Nucleus accumbens (tissue), 56 donors: Measurements from ENCODE around the gene RIN3.

Experiments
- DNase-seq, 56 donors: peaks; one replicate each; lab custom pipeline; 2025; lab: John Stamatoyannopoulos, UW

RIN3 gene

DNA sequence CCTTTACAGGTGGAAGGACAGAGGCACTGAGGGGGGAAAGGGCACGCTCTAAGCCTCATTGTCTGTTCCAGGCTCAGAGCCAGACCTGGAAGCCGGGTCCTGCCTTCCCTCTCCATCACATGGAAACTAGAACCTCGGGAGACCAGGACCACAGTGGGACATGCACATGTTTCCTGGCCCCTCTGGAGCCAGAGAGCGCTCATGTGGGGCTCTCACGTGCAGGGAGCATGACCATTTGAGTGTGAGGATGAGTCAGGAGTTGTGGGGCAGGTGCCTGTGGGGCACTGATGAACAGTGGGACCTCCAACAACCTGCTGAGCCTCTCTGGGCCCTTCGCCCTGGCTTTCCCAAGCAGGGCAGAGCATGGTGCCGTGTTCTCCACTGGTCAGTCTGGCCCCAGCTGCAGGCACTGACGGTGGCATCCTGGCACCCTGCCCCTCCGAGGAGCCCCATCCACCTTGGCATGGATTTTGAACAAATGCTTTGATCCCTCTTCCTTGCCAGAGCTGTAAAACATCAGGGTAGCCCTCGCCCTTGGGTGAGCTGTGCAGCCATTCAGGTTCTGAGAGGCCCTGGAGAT, 100.2 kb downstream of the RIN3 start:
- no peak for DNase-seq

DNA sequence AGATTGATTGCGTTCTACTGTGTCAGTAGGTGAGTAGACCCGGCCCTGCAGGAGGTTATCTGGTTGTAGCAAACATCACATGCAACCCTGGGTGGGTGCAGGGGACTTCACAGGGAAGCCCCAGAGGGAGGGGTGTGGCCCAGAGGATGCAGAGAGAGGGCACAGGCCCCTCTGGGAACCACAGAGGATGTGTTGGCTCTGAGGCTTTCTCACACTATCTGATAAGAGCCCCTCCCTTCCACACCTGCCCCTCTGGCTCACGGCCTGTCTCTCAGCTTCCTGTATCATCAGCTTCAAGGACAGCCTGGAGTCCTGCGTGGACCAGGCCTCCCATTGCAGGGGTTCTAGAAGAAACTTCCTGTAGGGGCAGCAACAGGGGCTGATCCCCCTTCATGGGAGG, 101.9 kb downstream of the RIN3 start:
- no peak for DNase-seq

- DNase-seq = no peak
Measured at GRCh38 chr14:92616178-92616577, 102.6 kb downstream of the RIN3 start.

GRCh38 chr14:92617581-92617980, 104.0 kb downstream of the RIN3 start:
- DNase-seq = no peak

- no peak for DNase-seq
Measured at GRCh38 chr14:92619671-92620456, 106.3 kb downstream of the RIN3 start.

DNA sequence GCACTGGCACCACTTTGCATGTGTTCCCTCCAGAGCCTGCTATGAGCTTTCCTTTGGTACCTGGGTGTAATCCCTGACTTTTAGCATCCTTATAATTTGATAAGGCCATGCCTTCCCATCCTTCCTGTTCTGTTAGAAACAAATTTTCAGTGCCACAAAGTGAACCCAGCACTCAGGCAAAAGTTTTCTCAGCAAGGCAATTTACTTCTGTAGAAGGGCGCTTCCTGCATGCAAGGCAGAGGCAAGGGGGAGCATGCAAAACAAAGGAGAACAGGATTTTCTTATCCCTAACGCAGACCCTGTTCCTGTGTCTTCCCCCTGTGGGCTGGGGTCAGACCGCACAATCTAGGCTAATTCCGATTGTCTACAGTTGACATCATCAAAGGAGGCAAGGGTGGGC, 108.7 kb downstream of the RIN3 start:
- DNase-seq = no peak

DNA sequence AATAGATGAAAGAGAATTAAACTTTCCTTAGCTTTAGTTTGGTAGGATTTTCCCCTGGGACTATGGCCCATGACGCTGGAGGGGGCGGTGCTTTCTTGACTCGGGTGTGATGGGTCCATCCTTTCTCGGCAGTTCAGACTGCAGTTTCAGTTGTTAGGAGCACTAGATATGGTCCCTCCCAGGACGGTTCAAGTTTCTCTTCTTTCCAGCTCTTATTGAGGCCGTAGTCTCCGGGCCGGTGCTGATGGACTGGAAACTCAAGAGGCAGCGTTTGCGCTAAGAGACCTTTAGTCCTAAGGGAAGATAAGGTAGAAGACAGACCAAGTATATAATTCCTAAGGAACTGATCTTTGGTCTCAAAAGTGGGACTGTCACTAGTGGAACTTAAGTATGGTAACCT, 111.2 kb downstream of the RIN3 start:
- DNase-seq = no peak

DNA sequence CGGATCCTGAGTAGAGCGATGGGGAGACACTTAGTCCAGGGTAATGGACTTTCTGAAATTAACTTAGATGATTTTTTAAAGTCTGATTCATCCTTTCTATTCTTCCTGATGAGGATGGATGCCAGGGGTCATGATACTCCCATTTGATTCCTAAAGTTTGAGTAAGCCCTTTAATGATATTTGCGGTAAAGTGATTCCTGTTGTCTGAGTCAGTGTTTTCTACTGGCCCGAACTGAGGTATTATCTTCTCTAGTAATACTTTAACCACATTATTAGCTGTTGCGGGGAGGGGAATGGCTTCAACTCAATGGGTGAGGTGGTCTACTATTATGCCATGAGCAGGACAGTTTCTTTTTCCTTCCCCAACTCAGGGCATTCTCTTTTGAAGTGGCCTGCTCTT, 111.6 kb downstream of the RIN3 start:
- DNase-seq = no peak

- DNase-seq = no peak
Measured at GRCh38 chr14:92626041-92626440, 112.5 kb downstream of the RIN3 start.

DNA sequence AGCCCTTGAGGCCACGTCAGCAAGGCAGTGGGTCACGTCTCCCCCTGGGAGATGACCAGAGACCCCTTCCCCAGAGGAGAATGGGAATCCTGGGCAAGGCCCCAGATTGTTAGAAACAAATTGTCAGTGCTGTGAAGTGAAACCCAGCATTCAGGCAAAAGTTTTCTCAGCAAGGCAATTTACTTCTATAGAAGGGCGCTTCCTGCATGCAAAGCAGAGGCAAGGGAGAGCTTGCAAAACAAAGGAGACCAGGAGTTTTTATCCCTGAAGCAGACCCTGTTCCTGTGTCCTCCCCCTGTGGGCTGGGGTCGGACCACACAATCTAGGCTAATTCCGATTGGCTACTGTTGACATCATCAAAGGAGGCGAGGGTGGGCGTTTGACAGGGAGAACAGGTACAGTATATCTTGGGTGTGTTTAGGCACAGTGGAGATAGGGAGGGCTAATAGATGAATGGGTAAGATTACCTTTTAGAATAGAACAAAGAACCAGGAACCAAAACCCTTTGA, 114.2 kb downstream of the RIN3 start:
- DNase-seq = no peak

- DNase-seq = no peak
Measured at GRCh38 chr14:92628636-92629035, 115.1 kb downstream of the RIN3 start.

DNA sequence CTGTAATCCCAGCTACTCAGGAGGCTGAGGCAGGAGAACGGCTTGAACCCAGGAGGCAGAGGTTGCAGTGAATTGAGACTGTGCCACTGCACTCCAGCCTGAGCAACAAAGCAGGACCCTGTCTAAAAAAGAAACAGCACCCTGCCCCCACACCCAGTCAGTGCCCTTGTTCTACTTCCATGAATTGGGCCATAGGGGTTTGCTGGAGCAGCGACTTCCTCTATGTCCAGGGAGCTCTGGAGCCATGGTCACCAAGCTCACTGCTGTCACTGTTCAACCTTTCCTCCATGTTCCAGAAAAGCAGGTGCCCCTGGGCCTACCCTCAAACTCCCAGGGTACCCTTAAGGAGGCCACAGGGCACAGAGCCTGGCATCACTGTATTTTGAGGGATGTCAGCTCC, 116.8 kb downstream of the RIN3 start:
- DNase-seq = no peak

- DNase-seq = no peak
Measured at GRCh38 chr14:92631098-92631497, 117.5 kb downstream of the RIN3 start.

DNA sequence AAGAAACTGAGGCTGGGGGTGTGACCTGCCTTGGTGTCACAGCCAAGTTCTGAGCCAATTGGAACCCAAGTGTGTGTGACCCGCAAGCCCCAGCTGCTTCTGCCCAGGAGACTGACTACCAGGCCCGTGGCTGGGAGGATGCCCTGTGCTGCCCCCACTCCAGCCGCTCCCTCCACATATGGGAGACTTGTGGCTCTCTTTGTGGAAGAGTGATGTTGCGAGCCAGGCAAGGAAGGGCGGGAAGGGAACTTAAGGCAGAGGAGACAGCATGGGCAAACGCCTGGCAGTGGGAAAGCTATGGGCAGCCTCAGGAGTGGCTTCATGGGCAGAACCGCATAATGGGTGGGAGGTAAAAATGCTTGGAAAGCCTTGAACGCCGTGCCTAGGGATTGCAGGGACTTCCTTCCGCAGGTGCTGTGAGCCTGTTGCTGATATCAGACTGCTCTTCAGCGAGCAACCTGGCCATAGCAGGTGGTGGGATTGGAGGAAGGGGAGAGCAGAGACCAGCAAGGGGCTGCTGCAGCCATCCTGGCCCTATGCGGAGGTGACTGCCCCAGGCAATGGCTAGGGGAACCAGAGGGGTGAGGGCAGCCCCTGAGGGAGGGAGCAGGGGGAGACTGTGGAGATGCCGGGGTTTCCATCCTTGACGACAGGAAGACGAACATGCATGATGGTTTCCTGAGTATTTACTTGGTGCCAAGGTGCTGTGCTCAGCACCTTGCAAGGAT, 119.1 kb downstream of the RIN3 start:
- DNase-seq = no peak

GRCh38 chr14:92633274-92633616, 119.7 kb downstream of the RIN3 start:
- DNase-seq = no peak

DNA sequence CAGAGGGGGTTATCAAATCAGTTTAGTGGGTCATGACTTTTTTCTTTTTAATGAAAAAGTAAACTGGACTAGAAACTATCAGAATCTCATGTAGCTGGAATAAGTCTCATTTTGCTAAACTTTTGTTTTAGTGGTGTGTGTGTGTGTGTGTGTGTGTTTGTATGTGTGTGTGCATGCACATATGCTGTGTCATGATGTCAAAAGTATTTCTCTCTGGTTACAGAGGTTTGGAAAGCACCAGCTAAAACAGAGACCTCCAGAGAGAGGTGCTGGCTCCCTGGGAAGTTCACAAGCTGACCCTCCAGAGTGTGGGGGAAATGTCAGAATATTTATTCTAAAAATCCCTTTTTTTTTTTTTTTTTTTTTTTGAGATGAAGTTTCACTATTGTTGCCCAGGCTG, 120.1 kb downstream of the RIN3 start:
- DNase-seq = no peak

GRCh38 chr14:92635031-92635430, 121.5 kb downstream of the RIN3 start:
- DNase-seq = no peak

DNA sequence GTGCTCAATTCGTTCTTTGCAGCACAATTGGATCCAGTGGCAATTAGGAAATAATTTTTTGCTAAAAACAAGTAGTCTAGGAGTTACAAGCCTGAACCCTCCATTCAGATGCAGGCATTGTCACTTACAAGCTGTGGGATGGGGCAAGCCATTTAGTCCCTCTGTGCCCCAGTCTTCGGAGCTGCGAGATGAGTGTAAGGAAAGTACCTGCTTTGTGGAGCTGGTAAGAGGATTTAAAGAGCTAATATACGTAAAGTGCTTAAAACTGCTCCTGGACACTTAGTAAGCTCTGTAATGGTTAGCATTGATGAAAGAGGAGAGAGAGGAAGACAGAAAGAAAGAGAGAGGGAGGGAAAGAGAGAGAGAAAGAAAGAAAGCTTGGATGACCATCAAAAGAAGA, 122.3 kb downstream of the RIN3 start:
- DNase-seq = no peak

DNA sequence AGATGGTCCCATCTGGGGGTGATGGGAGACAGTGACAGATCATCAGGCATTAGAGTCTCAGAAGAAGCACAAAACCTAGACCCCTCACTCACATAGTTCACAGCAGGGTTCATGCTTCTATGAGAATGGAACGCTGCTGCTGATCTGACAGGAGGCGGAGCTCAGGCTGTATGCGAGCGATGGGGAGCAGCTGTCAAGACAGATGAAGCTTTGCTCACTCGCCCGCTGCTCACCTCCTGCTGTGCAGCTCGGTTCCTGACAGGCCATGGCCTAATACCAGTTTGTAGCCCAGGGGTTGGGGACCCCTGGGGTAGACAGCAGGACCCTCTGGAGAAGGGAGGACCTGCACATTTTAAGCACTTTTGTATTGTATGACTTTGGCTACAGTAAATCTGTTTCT, 123.6 kb downstream of the RIN3 start:
- no peak for DNase-seq

DNA sequence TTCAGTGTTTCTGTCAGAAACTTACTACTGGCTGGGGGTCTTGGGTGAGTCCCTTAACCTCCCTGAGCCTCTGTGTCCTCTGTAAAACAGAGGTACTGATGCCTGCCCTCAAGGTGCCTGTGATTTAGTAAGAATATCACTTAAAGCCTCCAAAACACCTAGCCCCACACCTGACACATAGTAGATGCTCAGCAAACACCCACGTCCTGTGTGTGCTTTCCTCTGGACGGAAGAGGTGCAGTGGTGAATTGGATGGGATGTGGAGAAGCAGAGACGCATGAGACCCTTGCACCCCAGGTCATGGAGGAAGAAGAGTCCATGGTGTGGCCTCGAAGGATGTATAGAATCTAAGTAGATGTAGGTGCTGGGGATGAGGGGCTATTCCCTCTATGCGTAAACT, 124.3 kb downstream of the RIN3 start:
- no peak for DNase-seq

DNA sequence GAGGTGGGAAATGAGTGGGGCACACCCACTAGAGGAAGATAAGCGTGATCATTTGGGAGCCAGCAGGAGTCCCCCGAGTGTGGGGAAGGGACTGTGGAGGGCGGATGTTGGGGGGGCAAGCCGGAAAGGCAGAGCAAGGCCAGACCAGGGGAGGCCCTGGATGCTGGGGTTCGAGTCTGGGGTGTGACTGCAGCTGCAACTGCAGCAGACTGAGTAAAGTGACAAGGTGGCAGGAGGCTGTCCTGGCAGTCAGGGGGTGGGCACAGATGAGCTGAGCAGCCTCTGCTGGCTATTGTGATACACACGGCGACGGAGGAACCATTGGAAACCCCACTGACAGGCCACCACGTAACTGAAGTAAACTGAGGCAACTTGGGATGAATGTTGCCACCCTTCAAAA, 124.7 kb downstream of the RIN3 start:
- no peak for DNase-seq

- no peak for DNase-seq
Measured at GRCh38 chr14:92638904-92639303, 125.3 kb downstream of the RIN3 start.
